NB4 (cell line): Measurements from ENCODE around the gene CCDC74A.
"Not testable (repeated sequence)": the region's sequence is repeated elsewhere in the genome, so short reads cannot be mapped to it uniquely, and the experiment has no call there.

ENCODE experiments used
- DNase-seq: peaks from one replicate; pipeline ENCODE4 v3.0.0; 2010; ENCODE audit warnings: low read depth
- H3K4me3 ChIP-seq: one replicate; pipeline ENCODE4 v1.5.1; 2011; ENCODE audit warnings: mild to moderate bottlenecking, low read depth, low read length, moderate library complexity
- CTCF ChIP-seq: IDR thresholded peaks from one replicate; pipeline ENCODE4 v1.5.1; 2012; ENCODE audit warnings: low read depth, low read length
- POLR2A ChIP-seq: IDR thresholded peaks from 2 replicates; pipeline ENCODE4 v1.6.1; 2011; ENCODE audit warnings: mild to moderate bottlenecking; ENCODE audit not compliant: insufficient read length; ENCODE audit errors: extremely low read depth

The CCDC74A gene

GRCh38 chr2:131527131-131528001 lies at the start of gene CCDC74A:
Gene CCDC74A (plus strand): TSS chr2:131527888. CDS start chr2:131527971, 83 bp downstream.
- peak within 1 kb of the TSS; percentile 21 for H3K4me3 ChIP-seq
- DNase-seq: peak; percentile 75

- not testable (repeated sequence) for DNase-seq, H3K4me3 ChIP-seq
Observed at GRCh38 chr2:131478074-131478849, 49.4 kb upstream of the CCDC74A start.

GRCh38 chr2:131478850-131479461 lies 48.7 kb upstream of the CCDC74A start:
- not testable (repeated sequence) for H3K4me3 ChIP-seq, DNase-seq

GRCh38 chr2:131480351-131480750 lies 47.3 kb upstream of the CCDC74A start:
- H3K4me3 ChIP-seq, DNase-seq: not testable (repeated sequence)

- H3K4me3 ChIP-seq: not testable (repeated sequence)
Observed at GRCh38 chr2:131482506-131483155, 45.1 kb upstream of the CCDC74A start.

GRCh38 chr2:131483981-131484820 lies 43.5 kb upstream of the CCDC74A start:
- H3K4me3 ChIP-seq, DNase-seq: not testable (repeated sequence)

More at GRCh38 chr2:131482506-131483155, 45.1 kb upstream of the CCDC74A start:
- not testable (repeated sequence) for DNase-seq

- DNase-seq, H3K4me3 ChIP-seq: not testable (repeated sequence)
Observed at GRCh38 chr2:131484906-131485460, 42.7 kb upstream of the CCDC74A start.

GRCh38 chr2:131486201-131486902 lies 41.3 kb upstream of the CCDC74A start:
- not testable (repeated sequence) for DNase-seq, H3K4me3 ChIP-seq

GRCh38 chr2:131488306-131489205 lies 39.1 kb upstream of the CCDC74A start:
- H3K4me3 ChIP-seq: no peak overlapping the region
- DNase-seq: no peak
- TF ChIP-seq CTCF: no peak
- TF ChIP-seq POLR2A: no peak

GRCh38 chr2:131490616-131491468 lies 36.8 kb upstream of the CCDC74A start:
- H3K4me3 ChIP-seq: peak overlapping the region; percentile 77
- DNase-seq: peak; percentile 53

GRCh38 chr2:131491469-131491836 lies 36.2 kb upstream of the CCDC74A start:
- DNase-seq: peak; percentile 47
- peak overlapping the region; percentile 77 for H3K4me3 ChIP-seq

- H3K4me3 ChIP-seq: peak within 1 kb of the TSS; percentile 89
- DNase-seq: not testable (repeated sequence)
Observed at GRCh38 chr2:131492015-131492417, 35.7 kb upstream of the CCDC74A start, which contains the start of gene MZT2A. Gene MZT2A (minus strand): TSS chr2:131492397. CDS start chr2:131492376, 21 bp downstream.
